Measurements from ENCODE around the gene DENND10.
"Not testable (repeated sequence)": the region's sequence is repeated elsewhere in the genome, so short reads cannot be mapped to it uniquely, and the experiment has no call there.

Gene DENND10

DNA sequence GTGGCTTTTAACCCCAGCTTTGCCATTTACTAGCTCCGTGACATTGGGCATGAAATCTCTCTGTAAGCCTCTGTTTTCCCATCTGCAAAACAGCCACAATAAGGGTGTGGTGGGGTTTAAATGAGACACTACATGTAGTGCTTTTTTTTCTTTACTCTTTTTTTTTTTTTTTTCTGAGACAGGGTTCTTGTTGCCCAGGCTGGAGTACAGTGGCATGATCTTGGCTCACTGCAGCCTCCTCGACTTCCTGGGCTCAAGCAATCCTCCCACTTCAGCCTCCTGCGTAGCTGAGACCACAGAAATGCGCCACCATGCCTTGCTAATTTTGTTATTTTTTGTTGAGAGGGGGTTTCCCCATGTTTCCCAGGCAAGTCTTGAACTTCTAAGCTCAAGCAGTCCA is 8.3 kb upstream of the DENND10 start:
- TF ChIP-seq FOXK2 (IDR thresholded peaks at IDR 0.05), result no peak
- TF ChIP-seq ELF4 (IDR thresholded peaks at IDR 0.05), result no peak
- TF ChIP-seq LEF1 (IDR thresholded peaks at IDR 0.05; ENCODE audit: borderline replicate concordance), result no peak
- TF ChIP-seq SUZ12 (IDR thresholded peaks at IDR 0.05), result no peak
- TF ChIP-seq ZNF384 (IDR thresholded peaks at IDR 0.05), result no peak
- no peak for TF ChIP-seq FOXA1 (IDR thresholded peaks at IDR 0.05)
- TF ChIP-seq, protein P1, sequence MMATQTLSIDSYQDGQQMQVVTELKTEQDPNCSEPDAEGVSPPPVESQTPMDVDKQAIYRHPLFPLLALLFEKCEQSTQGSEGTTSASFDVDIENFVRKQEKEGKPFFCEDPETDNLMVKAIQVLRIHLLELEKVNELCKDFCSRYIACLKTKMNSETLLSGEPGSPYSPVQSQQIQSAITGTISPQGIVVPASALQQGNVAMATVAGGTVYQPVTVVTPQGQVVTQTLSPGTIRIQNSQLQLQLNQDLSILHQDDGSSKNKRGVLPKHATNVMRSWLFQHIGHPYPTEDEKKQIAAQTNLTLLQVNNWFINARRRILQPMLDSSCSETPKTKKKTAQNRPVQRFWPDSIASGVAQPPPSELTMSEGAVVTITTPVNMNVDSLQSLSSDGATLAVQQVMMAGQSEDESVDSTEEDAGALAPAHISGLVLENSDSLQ (IDR thresholded peaks at IDR 0.05), result no peak
- TF ChIP-seq NFRKB (IDR thresholded peaks at IDR 0.05), result no peak
- TF ChIP-seq TARDBP (IDR thresholded peaks at IDR 0.05), result no peak
- no peak for TF ChIP-seq ARNT (IDR thresholded peaks at IDR 0.05)
- no peak for TF ChIP-seq BHLHE40 (IDR thresholded peaks at IDR 0.05; ENCODE audit: borderline replicate concordance)
- TF ChIP-seq HDGF (IDR thresholded peaks at IDR 0.05; ENCODE audit: borderline replicate concordance), result no peak
- TF ChIP-seq CTBP1 (IDR thresholded peaks at IDR 0.05; ENCODE audit: borderline replicate concordance), result no peak
- no peak for DNase-seq (ENCODE audit: extremely low spot score)
- POLR2A ChIA-PET, result interaction anchor here (1.3 to 1.9 kb wide), 2 partner anchors 9 to 13 kb away, joined by 4 to 9 read pairs; partner anchors contain the start of gene DENND10
- CTCF ChIA-PET, result no interaction called here

DNA sequence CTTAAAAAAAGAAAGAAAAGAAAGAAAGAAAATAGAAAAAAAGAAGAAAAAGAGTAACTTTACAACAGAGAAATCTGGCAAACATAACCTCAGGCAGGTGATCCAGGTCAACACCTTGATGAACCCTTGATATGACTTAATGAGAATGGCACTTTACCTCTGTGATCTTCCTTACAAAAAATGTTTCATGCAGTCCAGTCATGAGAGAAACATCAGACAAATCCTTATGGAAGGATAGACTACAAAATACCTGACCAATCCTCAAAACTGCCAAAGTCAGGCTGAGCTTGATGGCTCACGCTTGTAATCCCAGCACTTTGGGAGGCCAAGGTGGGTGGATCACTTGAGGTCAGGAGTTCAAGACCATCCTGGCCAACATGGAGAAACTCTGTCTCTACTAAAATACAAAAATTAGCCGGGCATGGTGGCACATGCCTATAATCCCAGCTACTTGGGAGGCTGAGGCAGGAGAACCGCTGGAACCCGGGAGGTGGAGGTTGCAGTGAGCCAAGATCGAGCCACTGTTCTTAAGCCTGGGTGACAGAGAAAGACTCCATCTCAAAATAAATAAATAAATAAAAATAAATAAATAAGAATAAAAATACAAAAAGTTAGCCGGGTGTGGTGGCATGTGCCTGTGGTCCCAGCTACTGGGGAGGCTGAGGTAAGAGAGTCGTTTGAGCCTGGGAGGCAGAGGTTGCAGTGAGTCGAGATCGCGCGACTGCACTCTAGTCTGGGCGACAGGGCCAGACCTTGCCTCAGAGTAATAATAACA is 7.1 kb upstream of the DENND10 start:
- CTCF ChIA-PET; DNase-seq (ENCODE audit: extremely low spot score): not testable (repeated sequence)
- POLR2A ChIA-PET, result interaction anchor here (1.3 to 1.9 kb wide), 2 partner anchors 8 to 14 kb away, joined by 4 to 9 read pairs; partner anchors contain the start of gene DENND10

DNA sequence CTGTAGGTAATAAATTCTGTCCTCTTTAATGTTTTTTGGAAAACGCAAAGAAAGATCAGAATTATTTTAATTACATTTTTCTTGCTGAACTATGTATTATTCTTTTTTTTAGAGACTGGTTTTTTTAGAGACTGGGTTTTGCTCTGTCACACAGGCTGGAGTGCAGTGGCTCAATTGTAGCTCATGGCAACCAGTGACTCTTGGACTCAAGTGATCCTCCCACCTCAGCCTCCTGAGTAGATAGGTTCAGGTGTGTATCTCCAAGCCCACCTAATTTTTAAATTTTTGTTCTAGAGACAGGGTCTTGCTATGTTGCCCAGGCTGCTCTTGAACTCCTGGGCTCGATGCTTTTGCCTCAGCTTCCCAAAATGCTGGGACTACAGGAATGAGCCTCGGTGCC is 5.3 kb upstream of the DENND10 start:
- no peak for TF ChIP-seq SP1 (IDR thresholded peaks at IDR 0.05)
- no peak for TF ChIP-seq LEF1 (IDR thresholded peaks at IDR 0.05; ENCODE audit: borderline replicate concordance)
- no peak for TF ChIP-seq FOXM1 (IDR thresholded peaks at IDR 0.05; ENCODE audit: borderline replicate concordance)
- TF ChIP-seq SUZ12 (IDR thresholded peaks at IDR 0.05), result no peak
- TF ChIP-seq FOXK2 (IDR thresholded peaks at IDR 0.05), result no peak
- CTCF ChIA-PET, result no interaction called here
- DNase-seq (ENCODE audit: extremely low spot score), result no peak
- POLR2A ChIA-PET, result no interaction called here

DNA sequence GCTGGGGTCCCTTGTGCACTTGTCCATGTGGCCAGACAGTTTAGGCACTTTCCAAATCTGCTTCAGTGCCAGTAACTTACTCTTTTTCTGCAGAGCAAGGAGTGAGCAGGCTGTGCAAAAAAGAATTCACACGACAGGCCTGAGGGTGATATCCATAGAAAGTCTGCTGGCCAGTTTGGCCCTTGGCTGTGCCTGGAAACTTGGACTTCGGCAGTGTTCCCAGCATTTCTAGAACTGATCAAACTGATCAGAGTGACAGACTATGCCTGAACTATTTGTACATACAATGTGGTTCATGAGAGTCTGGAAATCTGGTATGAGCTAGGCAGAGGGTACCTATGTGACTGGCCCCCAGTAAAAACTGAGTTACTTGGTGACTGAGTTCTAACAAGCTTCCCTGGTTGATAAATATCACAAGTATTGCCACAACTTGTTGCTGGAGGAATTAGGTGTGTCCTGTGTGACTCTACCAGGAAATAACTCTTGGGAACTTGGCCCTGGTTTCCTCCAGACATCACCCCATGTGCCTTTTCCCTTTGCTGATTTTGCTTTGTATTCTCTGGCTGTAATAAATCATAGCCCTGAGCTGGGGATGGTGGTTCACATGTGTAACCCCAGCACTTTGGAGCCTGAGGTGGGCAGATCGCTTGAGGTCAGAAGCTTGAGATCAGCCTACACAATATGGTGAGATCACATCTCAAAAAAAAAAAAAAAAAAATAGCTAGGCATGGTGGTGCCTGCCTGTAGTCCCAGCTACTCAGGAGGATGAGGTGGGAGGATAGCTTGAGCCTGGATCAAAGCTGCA is 3.3 kb upstream of the DENND10 start:
- DNase-seq (ENCODE audit: extremely low spot score), result no peak
- ChIA-PET CTCF (interaction anchor here (1.1 kb wide), 1 partner anchor 69 kb away, joined by 3 read pairs; no protein-coding TSS in a partner anchor), POLR2A (interaction anchor here (1.0 to 1.6 kb wide), 4 partner anchors 10 to 107 kb away, joined by 3 to 6 read pairs (median 4); partner anchors contain the start of genes EIF3A and GRK5)
- TF ChIP-seq NFRKB (IDR thresholded peaks at IDR 0.05) (no peak), FOXM1 (IDR thresholded peaks at IDR 0.05; ENCODE audit: borderline replicate concordance) (no peak), FOXK2 (IDR thresholded peaks at IDR 0.05) (no peak)

DNA sequence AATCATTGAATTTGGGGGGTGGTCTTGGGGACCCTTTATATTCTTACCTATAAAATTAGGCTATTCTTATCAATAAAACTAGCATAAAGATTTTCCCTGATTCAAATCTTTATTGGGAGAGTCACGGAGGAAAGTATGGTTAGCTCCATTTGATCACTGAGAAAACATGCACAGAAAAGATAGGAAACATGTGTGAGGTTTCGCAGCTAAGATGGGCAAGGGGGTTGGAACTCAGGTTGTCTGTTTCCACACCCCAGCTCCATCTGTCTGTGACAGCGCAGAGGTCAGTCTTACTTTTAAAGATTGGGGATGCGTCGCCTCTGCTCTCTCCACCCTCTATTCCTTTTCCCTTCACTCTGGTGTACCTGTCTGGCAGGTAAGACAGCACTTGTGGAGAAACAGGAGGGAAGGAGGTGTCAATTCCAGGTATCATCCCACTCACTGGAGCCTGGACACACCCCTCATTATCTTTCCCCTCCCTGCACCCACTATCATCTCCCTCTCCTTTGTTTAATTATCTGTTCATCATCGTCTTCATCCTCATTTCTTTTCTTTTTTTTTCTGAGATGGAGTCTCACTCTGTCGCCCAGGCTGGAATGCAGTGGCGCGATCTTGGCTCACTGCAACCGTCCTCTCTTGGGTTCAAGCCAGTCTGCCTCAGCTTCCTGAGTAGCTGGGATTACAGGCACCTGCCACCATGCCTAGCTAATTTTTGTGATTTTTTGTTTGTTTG is 2.4 kb upstream of the DENND10 start:
- ChIA-PET CTCF (interaction anchor here (1.1 kb wide), 1 partner anchor 70 kb away, joined by 3 read pairs; no protein-coding TSS in a partner anchor), POLR2A (interaction anchor here (1.0 to 1.6 kb wide), 4 partner anchors 11 to 106 kb away, joined by 3 to 6 read pairs (median 4); partner anchors contain the start of genes EIF3A and GRK5)
- TF ChIP-seq ARNT (IDR thresholded peaks at IDR 0.05) (no peak), CTBP1 (IDR thresholded peaks at IDR 0.05; ENCODE audit: borderline replicate concordance) (no peak), TARDBP (IDR thresholded peaks at IDR 0.05) (no peak), NFRKB (IDR thresholded peaks at IDR 0.05) (no peak), FOXA1 (IDR thresholded peaks at IDR 0.05) (no peak), BHLHE40 (IDR thresholded peaks at IDR 0.05; ENCODE audit: borderline replicate concordance) (no peak), SUZ12 (IDR thresholded peaks at IDR 0.05) (no peak), ELF4 (IDR thresholded peaks at IDR 0.05) (no peak), HDGF (IDR thresholded peaks at IDR 0.05; ENCODE audit: borderline replicate concordance) (no peak), ZNF384 (IDR thresholded peaks at IDR 0.05) (no peak), SP1 (IDR thresholded peaks at IDR 0.05) (no peak), L3MBTL2 (conservative IDR thresholded peaks at IDR 0.05) (no peak), LEF1 (IDR thresholded peaks at IDR 0.05; ENCODE audit: borderline replicate concordance) (no peak), FOXK2 (IDR thresholded peaks at IDR 0.05) (no peak), FOXM1 (IDR thresholded peaks at IDR 0.05; ENCODE audit: borderline replicate concordance) (no peak)
- TF ChIP-seq, protein P1 (IDR thresholded peaks at IDR 0.05), result no peak
- no peak for DNase-seq (ENCODE audit: extremely low spot score)

DNA sequence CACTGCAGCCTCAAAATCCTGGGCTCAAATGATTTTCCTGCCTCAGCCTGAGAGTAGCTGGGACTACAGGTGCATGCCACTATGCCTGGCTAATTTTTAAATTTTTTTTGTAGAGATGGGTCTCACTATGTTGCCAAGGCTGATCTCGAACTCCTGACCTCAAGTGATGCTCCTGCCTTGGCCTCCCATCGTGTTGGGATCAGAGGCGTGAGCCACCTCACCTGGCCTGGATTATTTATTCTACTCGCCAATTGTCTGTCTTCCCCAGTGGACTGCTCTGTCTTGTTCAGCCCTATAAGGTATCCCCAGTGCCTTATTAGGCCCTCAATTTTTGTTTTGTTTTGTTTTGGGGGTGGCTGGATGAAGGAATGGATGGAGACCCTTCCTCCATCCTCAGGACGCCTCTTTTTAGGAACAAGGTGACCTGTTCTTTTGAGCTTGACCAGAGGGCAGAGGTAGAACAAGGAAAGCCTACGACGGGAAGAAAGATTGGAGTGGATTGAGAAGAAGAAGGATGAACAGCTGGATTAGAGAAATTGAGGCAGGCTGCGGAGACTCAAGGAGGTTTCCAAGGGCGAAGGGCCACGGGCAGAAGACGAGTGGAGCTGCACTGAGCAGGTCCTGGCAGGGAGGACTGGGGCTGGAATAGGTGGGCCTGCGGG is 541 bp upstream of the DENND10 start:
- no peak for TF ChIP-seq BHLHE40 (IDR thresholded peaks at IDR 0.05; ENCODE audit: borderline replicate concordance)
- TF ChIP-seq L3MBTL2 (conservative IDR thresholded peaks at IDR 0.05), result no peak
- no peak for TF ChIP-seq FOXA1 (IDR thresholded peaks at IDR 0.05)
- TF ChIP-seq ELF4 (IDR thresholded peaks at IDR 0.05), result no peak
- no peak for TF ChIP-seq LEF1 (IDR thresholded peaks at IDR 0.05; ENCODE audit: borderline replicate concordance)
- TF ChIP-seq SP1 (IDR thresholded peaks at IDR 0.05), result no peak
- no peak for TF ChIP-seq NFRKB (IDR thresholded peaks at IDR 0.05)
- TF ChIP-seq, protein P1 (IDR thresholded peaks at IDR 0.05), result no peak
- TF ChIP-seq SUZ12 (IDR thresholded peaks at IDR 0.05), result no peak
- POLR2A ChIA-PET, result interaction anchor here (0.7 to 2.3 kb wide), 12 partner anchors 7 to 368 kb away, joined by 3 to 9 read pairs (median 4); partner anchors contain the start of gene EIF3A
- CTCF ChIA-PET, result no interaction called here
- DNase-seq (ENCODE audit: extremely low spot score), result no peak

All from HEK293T (cell line).